HG03066 (cell line): ENCODE results near the gene ORMDL2.

Experiments used
- ATAC-seq: cut with Tn5 transposase; IDR thresholded peaks from one replicate; pipeline ENCODE4 v1.9.1; 2021; ENCODE audit warnings: low read depth; ENCODE audit not compliant: unreplicated experiment

ORMDL2 gene, protein sequence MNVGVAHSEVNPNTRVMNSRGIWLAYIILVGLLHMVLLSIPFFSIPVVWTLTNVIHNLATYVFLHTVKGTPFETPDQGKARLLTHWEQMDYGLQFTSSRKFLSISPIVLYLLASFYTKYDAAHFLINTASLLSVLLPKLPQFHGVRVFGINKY

DNA sequence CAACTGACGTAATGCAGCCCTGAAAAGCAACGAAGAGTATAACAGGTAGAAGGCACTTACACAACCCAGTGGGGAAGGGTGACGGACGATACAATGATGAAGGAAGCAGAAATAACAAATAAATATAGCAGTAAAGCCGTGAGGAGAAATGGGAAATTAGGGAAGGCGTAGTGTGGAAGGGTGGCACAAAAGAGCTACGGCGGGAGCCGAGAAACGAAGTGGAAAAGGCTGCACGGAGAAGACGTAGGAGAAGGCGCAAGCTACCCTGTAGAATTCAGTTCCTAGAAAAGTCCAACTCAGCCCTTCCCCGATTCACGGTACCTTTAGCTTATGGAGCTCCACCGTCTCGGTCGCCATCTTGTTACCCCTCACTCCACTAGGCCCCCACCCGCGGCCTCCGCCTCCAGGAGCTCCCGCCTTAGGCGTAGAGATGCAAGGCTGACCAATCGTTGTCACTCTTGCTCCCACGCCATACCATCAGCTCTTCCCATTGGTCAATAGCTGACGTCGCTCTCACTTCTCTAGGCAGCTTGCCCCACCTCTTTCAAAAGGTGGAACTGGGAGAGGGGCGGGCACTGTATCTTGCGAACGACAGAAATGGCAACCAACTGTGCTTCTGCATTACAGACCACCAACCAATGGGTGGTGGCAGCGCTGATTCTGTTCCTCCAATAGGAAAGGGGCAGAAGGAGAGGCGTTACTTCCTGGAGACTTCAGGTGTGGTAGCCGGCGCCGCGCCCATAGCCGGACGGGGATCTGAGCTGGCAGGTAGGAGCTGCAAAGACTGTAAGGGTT is at the start of gene ORMDL2, which contains the start of gene SARNP:
Gene ORMDL2, plus strand, starts transcription at position 697 of the 795 bp plus-strand sequence. CDS start 959 bp downstream, outside the sequence.
Gene SARNP, minus strand, starts transcription at position 380 of the 795 bp plus-strand sequence. Its CDS starts 23 bp downstream, at position 357.
- ATAC-seq, result peak; percentile 97

- no peak for ATAC-seq
These were observed 46.1 kb upstream of the ORMDL2 start for GRCh38 chr12:55771736-55772135.

DNA sequence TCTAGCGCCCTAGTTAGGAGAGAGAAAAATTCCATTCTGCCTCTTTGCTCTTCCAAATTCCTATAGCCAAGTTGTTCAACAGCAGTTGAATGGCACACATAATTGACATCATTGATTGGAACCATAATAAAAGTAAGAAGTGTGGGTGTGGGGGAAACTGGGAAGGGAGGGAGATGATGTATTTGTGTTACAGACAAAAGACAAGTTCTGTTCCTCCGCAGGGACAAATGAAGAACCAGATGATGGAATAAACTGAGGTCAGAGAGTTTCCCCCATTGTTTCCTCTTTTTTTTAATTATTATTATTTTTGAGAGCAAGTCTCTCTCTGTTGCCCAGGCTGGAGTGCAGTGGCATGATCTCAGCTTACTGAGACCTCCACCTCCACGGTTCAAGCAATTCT is 40.0 kb upstream of the ORMDL2 start:
- no peak for ATAC-seq

GRCh38 chr12:55780685-55781084 is 37.2 kb upstream of the ORMDL2 start:
- no peak for ATAC-seq

GRCh38 chr12:55788546-55788945 is 29.3 kb upstream of the ORMDL2 start:
- no peak for ATAC-seq

DNA sequence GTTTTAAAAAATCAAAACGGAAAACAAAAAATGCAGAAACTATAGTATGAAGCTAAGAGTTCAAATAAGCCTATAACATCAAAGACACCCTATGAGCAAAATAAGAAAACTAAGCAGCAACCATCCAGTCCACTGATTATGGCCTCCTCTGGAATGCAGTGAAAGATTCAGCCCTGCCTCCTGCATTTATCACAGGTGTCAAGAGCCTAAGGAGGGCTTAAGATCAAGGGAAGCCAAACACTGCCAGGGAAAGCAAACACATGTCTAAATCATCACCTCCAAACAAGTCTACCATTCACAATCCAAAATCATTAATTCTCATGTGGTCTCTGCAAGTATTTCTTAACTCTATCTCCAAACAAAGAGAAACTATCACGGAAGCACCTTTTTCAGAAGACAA is 28.7 kb upstream of the ORMDL2 start:
- no peak for ATAC-seq

DNA sequence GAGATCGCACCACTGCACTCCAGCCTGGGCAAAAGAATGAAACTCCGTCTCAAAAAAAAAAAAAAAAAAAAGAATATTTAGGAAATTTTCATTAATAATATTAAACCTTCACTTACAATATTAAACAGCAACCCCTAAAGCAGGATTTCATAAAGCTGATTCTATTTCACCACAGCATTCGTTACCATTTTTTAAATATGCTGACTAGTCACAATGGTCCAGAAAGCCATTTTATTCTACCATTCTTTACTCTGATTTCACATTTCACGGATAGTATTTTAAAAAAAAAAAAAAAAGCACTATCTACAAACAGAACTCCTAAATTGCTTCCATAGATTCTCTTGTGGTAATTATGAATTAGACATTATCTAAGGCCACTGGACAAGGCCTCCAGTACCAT is 27.9 kb upstream of the ORMDL2 start:
- ATAC-seq, result no peak

GRCh38 chr12:55795950-55796349 is 21.9 kb upstream of the ORMDL2 start:
- no peak for ATAC-seq

DNA sequence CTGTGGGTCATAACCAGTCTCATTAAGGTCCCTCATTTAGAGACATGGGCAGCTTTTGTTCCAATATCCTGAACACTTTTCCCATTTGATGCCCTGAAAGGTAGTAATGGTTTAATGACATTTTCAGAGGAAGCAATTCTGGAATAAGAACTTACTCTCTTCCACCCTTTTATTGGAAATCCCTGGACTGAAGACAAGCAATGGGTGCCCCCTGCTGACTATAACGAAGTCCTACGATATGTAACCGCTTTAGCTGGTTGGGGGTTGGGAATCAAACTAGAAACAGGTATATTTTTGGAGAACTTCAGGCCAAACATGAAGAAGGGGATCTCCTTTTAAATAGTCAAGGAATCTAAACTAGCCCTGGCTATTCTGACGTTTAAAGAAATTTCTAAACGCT is 20.8 kb upstream of the ORMDL2 start:
- no peak for ATAC-seq

DNA sequence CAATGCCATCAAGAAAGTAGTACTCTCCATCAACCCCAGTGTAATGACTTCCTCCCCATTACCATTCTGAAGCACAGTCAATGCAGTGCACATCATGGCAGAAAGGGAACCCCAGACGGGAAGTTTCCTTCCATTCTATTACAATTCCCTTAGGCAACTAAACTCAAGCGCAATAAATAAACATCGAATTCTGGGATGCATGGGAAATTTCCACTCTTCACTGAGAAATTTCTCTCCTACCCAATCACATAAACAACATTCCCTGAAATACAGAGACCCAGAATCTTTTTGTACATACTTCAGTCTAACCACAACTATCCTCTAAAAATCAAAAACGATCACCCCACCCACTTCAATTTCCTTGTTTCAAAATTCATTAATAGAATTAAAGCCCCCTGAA is 20.3 kb upstream of the ORMDL2 start:
- no peak for ATAC-seq

DNA sequence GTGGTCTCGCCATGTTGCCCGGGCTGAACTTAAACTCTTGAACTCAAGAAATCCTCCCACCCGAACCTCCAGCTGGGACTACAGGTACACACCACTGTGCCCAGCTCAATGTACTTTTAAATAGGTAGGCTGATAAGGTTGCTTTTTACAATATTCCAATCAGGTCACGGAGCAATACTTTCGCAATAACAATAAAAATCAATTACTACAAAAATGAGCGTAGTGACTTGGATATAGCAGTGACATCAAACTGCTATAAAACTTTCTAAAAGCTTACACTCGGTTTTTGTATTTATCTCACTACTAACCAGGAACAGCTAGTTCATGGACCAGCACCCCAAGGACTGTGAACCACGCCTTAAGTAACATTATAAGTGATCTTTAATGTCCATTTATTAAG is 10.9 kb upstream of the ORMDL2 start:
- no peak for ATAC-seq

GRCh38 chr12:55809274-55809673 is 8.6 kb upstream of the ORMDL2 start:
- no peak for ATAC-seq

GRCh38 chr12:55812088-55812487 is 5.8 kb upstream of the ORMDL2 start:
- ATAC-seq, result no peak

DNA sequence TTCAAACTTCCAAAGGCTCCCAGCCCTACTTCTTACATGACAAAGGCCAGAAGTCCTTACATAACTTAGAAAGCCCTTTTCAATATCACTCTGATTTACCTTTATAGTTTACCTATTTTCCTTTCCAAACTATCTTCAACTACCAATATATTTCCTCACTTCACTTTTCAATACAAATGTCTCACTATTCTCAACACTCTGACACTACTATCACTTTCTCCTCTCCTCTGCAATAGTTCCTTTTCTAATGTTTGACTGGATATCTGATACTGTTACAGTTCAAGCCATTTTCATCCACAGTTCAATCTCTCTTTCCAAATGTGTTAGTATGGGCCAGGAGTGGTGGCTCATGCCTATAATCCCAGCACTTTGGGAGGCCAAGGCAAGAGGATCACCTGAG is 3.6 kb upstream of the ORMDL2 start:
- ATAC-seq, result no peak

GRCh38 chr12:55815473-55815872 is 2.4 kb upstream of the ORMDL2 start:
- no peak for ATAC-seq

DNA sequence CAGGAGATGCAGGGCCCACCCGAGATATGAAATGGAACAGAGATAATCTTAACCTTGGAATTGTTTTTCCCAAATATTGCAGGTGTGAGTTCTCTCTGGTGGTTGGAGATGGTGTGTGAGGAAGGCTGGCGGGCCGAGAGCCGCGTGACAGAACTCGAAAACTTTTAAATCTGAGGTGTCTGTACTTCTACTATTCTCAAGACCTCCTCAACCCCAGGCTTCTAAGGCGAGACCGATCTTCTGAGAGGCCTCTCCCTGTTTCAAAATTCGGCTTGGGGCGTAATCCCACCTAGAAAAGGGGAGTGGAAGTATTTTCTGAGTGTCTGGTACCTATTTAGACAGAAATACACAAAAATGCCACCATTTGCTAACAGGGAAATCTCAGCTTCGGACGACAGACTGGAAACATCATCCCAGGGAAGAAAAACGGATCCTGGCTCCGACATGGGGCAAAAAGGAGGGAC is 928 bp upstream of the ORMDL2 start:
- ATAC-seq, result no peak

GRCh38 chr12:55818140-55818728 is 393 bp downstream of the ORMDL2 start:
- ATAC-seq, result peak; percentile 28

DNA sequence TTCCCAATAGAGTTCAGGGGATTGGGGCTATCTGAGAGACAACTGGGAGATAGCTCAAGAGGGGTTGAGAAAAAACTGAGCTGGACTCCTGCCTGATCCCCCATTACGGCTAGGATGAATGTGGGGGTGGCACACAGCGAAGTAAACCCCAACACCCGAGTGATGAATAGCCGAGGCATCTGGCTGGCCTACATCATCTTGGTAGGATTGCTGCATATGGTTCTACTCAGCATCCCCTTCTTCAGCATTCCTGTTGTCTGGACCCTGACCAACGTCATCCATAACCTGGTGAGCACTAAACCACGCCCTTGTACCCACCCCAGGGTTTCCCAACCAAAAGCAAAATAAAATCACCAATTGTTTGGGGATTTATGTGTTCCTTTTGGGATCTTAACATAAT is 1.0 kb downstream of the ORMDL2 start:
- no peak for ATAC-seq

DNA sequence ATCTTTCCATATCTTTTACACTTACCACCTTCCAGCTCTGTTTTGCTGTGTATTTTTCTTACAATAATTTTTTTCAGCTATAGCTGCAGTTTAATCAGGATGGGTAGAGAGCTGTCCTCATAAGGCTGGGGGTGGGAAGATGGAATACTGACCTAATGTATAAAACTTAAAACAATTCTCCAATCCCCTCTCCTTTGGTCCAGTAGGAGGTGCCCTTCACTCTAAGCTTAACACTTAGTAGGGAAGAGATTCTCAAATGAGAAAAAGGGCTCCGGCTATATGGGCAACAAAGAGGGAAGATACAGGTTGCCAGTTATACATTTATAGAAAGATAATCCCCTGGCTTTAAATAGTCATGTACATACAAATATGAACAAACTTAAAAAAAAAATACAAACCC is 2.8 kb downstream of the ORMDL2 start:
- no peak for ATAC-seq

- no peak for ATAC-seq
These were observed 4.4 kb downstream of the ORMDL2 start for GRCh38 chr12:55822228-55822627.

DNA sequence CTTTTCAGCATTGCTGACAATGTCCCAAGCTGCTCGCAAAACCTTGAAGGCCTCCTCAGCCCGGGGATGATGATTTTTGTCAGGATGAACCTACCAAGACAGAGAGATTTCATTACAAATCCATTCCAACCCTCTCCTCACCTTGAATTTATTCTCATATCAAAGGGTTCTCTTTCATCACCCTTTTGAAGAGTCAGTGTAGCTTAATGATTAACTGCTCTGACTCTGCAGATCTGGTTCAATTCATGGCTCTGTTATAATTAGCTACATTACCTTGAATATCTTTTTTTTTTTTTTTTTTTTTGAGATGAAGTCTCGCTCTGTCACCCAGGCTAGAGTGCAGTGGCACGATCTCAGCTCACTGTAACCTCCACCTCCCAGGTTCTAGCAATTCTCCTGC is 5.6 kb downstream of the ORMDL2 start:
- no peak for ATAC-seq

GRCh38 chr12:55824726-55825125 is 6.9 kb downstream of the ORMDL2 start:
- ATAC-seq, result no peak
